ENCODE data around the gene NDUFA6.

GRCh38 chr22:42060489-42060888 is 30.1 kb downstream of the NDUFA6 start:
- TF ChIP-seq JUND (IDR thresholded peaks at IDR 0.05), result no peak
- TF ChIP-seq RAD21 (IDR thresholded peaks at IDR 0.05; ENCODE audit: low read depth), result no peak
- no peak for TF ChIP-seq ATF3 (IDR thresholded peaks at IDR 0.05)
- no peak for TF ChIP-seq ZFX (IDR thresholded peaks at IDR 0.05)
- no peak for TF ChIP-seq POLR2A (IDR thresholded peaks at IDR 0.05; ENCODE audit: borderline replicate concordance, extremely low read depth, insufficient read depth, insufficient read length)
- no peak for TF ChIP-seq CTCF (IDR thresholded peaks at IDR 0.05 in 2 of 3, conservative IDR thresholded peaks at IDR 0.05 in 1 of 3; ENCODE audit: borderline replicate concordance in 1 of 3, insufficient read depth in 1 of 3, low read depth in 2 of 3, low read length in 2 of 3)
- TF ChIP-seq ZBTB33 (IDR thresholded peaks at IDR 0.05; ENCODE audit: extremely low read depth, insufficient replicate concordance, low read length), result no peak
- no peak for TF ChIP-seq EZH2phosphoT487 (IDR thresholded peaks at IDR 0.05; ENCODE audit: borderline replicate concordance)
- no peak for TF ChIP-seq POLR2AphosphoS5 (IDR thresholded peaks at IDR 0.05; ENCODE audit: low read depth, low read length)
- TF ChIP-seq CBX3 (IDR thresholded peaks at IDR 0.05; ENCODE audit: low read depth), result no peak
- TF ChIP-seq EZH2 (IDR thresholded peaks at IDR 0.05), result no peak
